K562 (cell line): Measurements from ENCODE around the gene AGMO. TPM values are rescaled to one million over a fixed set of nuclear protein-coding genes. Genes with fewer than 3 reads are reported as not detected.
"Not testable (repeated sequence)": the region's sequence is repeated elsewhere in the genome, so short reads cannot be mapped to it uniquely, and the experiment has no call there.

Source experiments
- ATAC-seq: fragments of 200-7000 bp; cut with Tn5 transposase; 3 replicates; pipeline ENCODE4 v1.9.1; 2020; ENCODE audit warnings: moderate library complexity
- BruUV-seq: library from RNA; stranded (reverse); fragments of 400-500 nt; replicated peaks from 2 replicates; lab custom pipeline; 2021; lab: Mats Ljungman, UMichigan
- CTCF ChIA-PET: fragments of 300-600 bp; formaldehyde crosslinking; extraction: SDS; loops from one replicate; lab custom pipeline; 2021; ENCODE audit warnings: low intra/inter-chr PET ratio; lab: Yijun Ruan, JAX
- POLR2A ChIA-PET: fragments of 300-600, 350-650 bp; sonication (Branson Sonifier 250); formaldehyde crosslinking; extraction: SDS; loops from one replicate; lab custom pipeline; 2021; ENCODE audit warnings: antibody characterized with exemption, inconsistent platforms; lab: Yijun Ruan, JAX
- DNase-seq, 4 experiments: peaks; one replicate each; pipeline versions ENCODE4 v3.0.0 to v3.0.0-alpha.2; 2011 to 2018; ENCODE audit warnings: low spot score in 3 of 4, mixed read lengths in 3 of 4; ENCODE audit errors: extremely low read depth in 1 of 4
- FAIRE-seq: peaks from 2 replicates; lab custom pipeline; 2011; peaks lifted over from hg19 to GRCh38; lab: Jason Lieb, UNC
- H2AFZ ChIP-seq: 2 replicates; pipeline ENCODE4 v1.6.0; 2011; ENCODE audit warnings: low read depth, low read length, control low read depth, inconsistent platforms
- H3K27ac ChIP-seq: fragments of 200-600 bp; 3 replicates; pipeline ENCODE4 v1.8.0; 2011; ENCODE audit warnings: low read depth, mild to moderate bottlenecking, control low read depth, inconsistent platforms, low read length, moderate library complexity, mixed read lengths; ENCODE audit errors: extremely low read depth
- H3K27me3 ChIP-seq, 2 experiments: fragments of 300-600 bp in 1 of 2; 2 replicates in 1 of 2; 3 replicates in 1 of 2; pipeline versions ENCODE4 v1.6.0 to v1.8.0; 2011; ENCODE audit warnings: inconsistent platforms in 2 of 2, low read length in 2 of 2, mild to moderate bottlenecking in 1 of 2, mixed read lengths in 1 of 2, moderate library complexity in 1 of 2; ENCODE audit not compliant: control insufficient read depth in 2 of 2, insufficient read depth in 2 of 2
- H3K36me3 ChIP-seq: fragments of 300-600 bp; 3 replicates; pipeline ENCODE4 v1.8.0; 2011; ENCODE audit warnings: mild to moderate bottlenecking, low read length, inconsistent platforms; ENCODE audit not compliant: control insufficient read depth, insufficient read depth
- H3K4me1 ChIP-seq, 2 experiments: fragments of 200-600 bp in 1 of 2; replicated peaks in 1 of 2; 2 replicates in 1 of 2; 3 replicates in 1 of 2; pipeline versions ENCODE4 v1.5.1 to v1.8.0; 2011; ENCODE audit warnings: inconsistent platforms in 2 of 2, low read length in 2 of 2, mild to moderate bottlenecking in 1 of 2, mixed read lengths in 1 of 2, moderate library complexity in 1 of 2; ENCODE audit not compliant: control insufficient read depth in 2 of 2, insufficient read depth in 2 of 2
- H3K4me2 ChIP-seq: 2 replicates; pipeline ENCODE4 v1.6.1; 2011; ENCODE audit warnings: low read length, control low read depth, inconsistent platforms, mixed read lengths; ENCODE audit not compliant: insufficient read depth
- H3K4me3 ChIP-seq: fragments of 200-600 bp; sonication (generic), shearing (Covaris generic); 2 replicates; pipeline ENCODE4 v1.5.1; 2016; ENCODE audit warnings: control low read depth, inconsistent platforms
- H3K79me2 ChIP-seq: fragments of 200-600 bp; 3 replicates; pipeline ENCODE4 v1.8.0; 2011; ENCODE audit warnings: low read length, inconsistent platforms; ENCODE audit not compliant: control insufficient read depth, insufficient read depth
- H3K9ac ChIP-seq, 2 experiments: 2 replicates each; pipeline versions ENCODE4 v1.6.0 to v1.6.1; 2011; ENCODE audit warnings: low read depth in 2 of 2, low read length in 2 of 2, control low read depth in 1 of 2, inconsistent platforms in 1 of 2, mild to moderate bottlenecking in 1 of 2, mixed read lengths in 1 of 2; ENCODE audit not compliant: insufficient read depth in 1 of 2
- H3K9me1 ChIP-seq: one replicate; pipeline ENCODE4 v1.6.0; 2011; ENCODE audit warnings: inconsistent platforms, mild to moderate bottlenecking, low read length, moderate library complexity; ENCODE audit not compliant: control insufficient read depth, insufficient read depth
- H3K9me3 ChIP-seq: replicated peaks from 2 replicates; pipeline ENCODE4 v1.5.1; 2011; ENCODE audit warnings: low read depth, low read length, inconsistent platforms; ENCODE audit not compliant: control insufficient read depth, insufficient read depth
- H4K20me1 ChIP-seq: replicated peaks from 2 replicates; pipeline ENCODE4 v1.6.1; 2011; ENCODE audit warnings: low read length, inconsistent platforms, mixed read lengths; ENCODE audit not compliant: control insufficient read depth, insufficient read depth
- ATF6 ChIP-seq: sonication (generic); formaldehyde crosslinking; IDR thresholded peaks from 2 replicates; pipeline ENCODE4 v1.4.0; 2020; ENCODE audit warnings: mild to moderate bottlenecking, missing genetic modification reagents
- ESRRB ChIP-seq: fragments of 250-450 bp; sonication (Bioruptor Pico); IDR thresholded peaks from 2 replicates; pipeline ENCODE4 v1.5.0; 2020; ENCODE audit warnings: mild to moderate bottlenecking, moderate library complexity, borderline replicate concordance
- ZNF347 ChIP-seq: fragments of 450-650 bp; formaldehyde crosslinking; IDR thresholded peaks from 2 replicates; pipeline ENCODE4 v1.4.0; 2020; ENCODE audit warnings: low read depth, mild to moderate bottlenecking, moderate library complexity
- ZNF507 ChIP-seq: conservative IDR thresholded peaks from 2 replicates; pipeline ENCODE4 v1.6.1; 2017; ENCODE audit warnings: missing genetic modification characterization, missing compliant biosample characterization
- WGBS: fragments of 100-300 bp; shearing (Covaris generic); methylation state at CpG from one replicate; pipeline ENCODE4 v1.1.6; 2016; ENCODE audit warnings: low coverage, mixed read lengths; ENCODE audit not compliant: insufficient coverage; ENCODE audit errors: missing lambda C conversion rate; 5-methylcytosine and 5-hydroxymethylcytosine counted together
- in situ Hi-C: fragments of 300-500 bp; cut with MboI; formaldehyde crosslinking; loops from 4 replicates; pipeline ENCODE4 v1.15.0; 2018; ENCODE audit warnings: inconsistent platforms, mixed read lengths
- intact Hi-C: fragments of 100-400 bp; cut with micrococcal nuclease; formaldehyde crosslinking; loops from 2 replicates; pipeline ENCODE4 v1.14.2; 2022
- polyA plus RNA-seq, 8 experiments: library from polyadenylated mRNA; depleted of rRNA in 4 of 8; stranded (reverse) in 5 of 8; unstranded in 3 of 8; fragments of >200 nt; fragmentation: Nextera tagmentation in 2 of 8; fragmentation: Illumina TruSeq in 1 of 8; extraction: Ambion mirVana in 2 of 8; extraction: Trizol in 1 of 8; gene quantifications; 2 replicates each; pipeline versions ENCODE4 v1.2.1 to v1.2.3, GENCODE V29; 2011 to 2014; ENCODE audit warnings: inconsistent platforms in 1 of 8, missing spikeins in 1 of 8
- total RNA-seq, 7 experiments: library from RNA; depleted of rRNA in 6 of 7; stranded (reverse); fragments of >200 nt in 6 of 7; fragmentation: Illumina TruSeq in 2 of 7; extraction: Trizol in 2 of 7; gene quantifications; 2 replicates each; pipeline versions ENCODE4 v1.2.1 to v1.2.3, GENCODE V29; 2011 to 2021; ENCODE audit warnings: low replicate concordance in 1 of 7

The AGMO gene
- total and polyA plus RNA-seq, 9 of the 15 experiments (the other 6 are each of a cell fraction or from before 2014, with no cell fraction given): 0.30 to 1.4 (median 0.69) TPM; not detected in 1

- no peak for TF ChIP-seq ATF6
- no peak for TF ChIP-seq ZNF507 (tag)
- TF ChIP-seq ZNF347 (CRISPR knock-in tag): no peak
- TF ChIP-seq ESRRB (CRISPR knock-in tag): no peak
These were observed 258.5 kb downstream of the AGMO start (continued) for GRCh38 chr7:15303357-15303756.

- POLR2A ChIA-PET: not testable (repeated sequence)
- in situ Hi-C loops: loop anchor here (25.0 kb wide), 1 partner anchor 761 kb away; no protein-coding TSS in a partner anchor
These were observed 260.8 kb downstream of the AGMO start for GRCh38 chr7:15300986-15301385.

More at GRCh38 chr7:15300986-15301385, 260.8 kb downstream of the AGMO start:
- H3K9ac ChIP-seq, H3K27me3 ChIP-seq, ATAC-seq, H3K27ac ChIP-seq, H3K36me3 ChIP-seq, CTCF ChIA-PET, FAIRE-seq, H3K4me1 ChIP-seq, H3K79me2 ChIP-seq, DNase-seq, H4K20me1 ChIP-seq, H3K9me3 ChIP-seq, H3K9me1 ChIP-seq, BruUV-seq, H3K4me2 ChIP-seq, H2AFZ ChIP-seq, H3K4me3 ChIP-seq, intact Hi-C loops: not testable (repeated sequence)
- WGBS: 0% methylated on average over 6 of the region's 6 CpGs
